ENCODE results near the gene TMEM51.

TMEM51 gene

DNA sequence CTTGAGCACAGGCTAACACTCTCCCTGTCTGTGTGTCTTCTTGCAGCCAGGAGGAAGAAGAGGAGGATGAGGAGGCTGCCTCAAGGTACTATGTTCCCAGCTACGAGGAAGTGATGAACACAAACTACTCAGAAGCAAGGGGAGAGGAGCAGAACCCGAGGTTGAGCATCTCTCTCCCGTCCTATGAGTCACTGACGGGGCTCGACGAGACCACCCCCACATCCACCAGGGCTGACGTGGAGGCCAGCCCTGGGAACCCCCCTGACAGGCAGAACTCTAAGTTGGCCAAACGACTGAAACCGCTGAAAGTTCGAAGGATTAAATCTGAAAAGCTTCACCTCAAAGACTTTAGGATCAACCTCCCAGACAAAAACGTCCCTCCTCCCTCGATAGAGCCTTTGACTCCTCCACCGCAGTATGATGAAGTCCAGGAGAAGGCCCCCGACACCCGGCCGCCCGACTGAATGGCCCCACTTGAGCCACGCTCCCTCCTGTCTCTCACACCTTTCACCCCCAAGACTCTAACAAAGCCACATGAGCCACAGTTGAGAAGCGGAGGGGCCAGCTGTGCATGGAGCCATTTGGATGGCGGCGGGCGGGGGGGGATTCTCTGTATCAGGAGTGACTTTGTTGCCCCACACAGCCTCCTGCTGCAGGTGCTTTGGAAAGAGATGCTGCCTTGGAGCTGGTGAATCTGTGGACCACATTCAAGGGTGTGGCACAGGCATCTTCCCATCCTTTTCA, 65.9 kb downstream of the TMEM51 start:
- Histone ChIP-seq H3K4me3 (ENCODE audit: insufficient read depth, low read length, poor library complexity, severe bottlenecking) (no peak overlapping the region), H3K4me2 (ENCODE audit: low read depth, low read length, poor library complexity, severe bottlenecking) (no peak overlapping the region), H3K9ac (ENCODE audit: low read length) (no peak overlapping the region), H3K9me3 (ENCODE audit: insufficient read depth, low read length) (no peaks in the 10 kb centered on the region), H3K79me2 (ENCODE audit: insufficient read depth, low read length) (no peaks in the 10 kb centered on the region), H4K20me1 (ENCODE audit: low read depth, low read length) (no peaks in the 10 kb centered on the region), H3K9me2 (replicated peaks; ENCODE audit: insufficient read depth, low read length) (no peaks in the 10 kb centered on the region), H3K36me3 (ENCODE audit: low read length) (no peaks in the 10 kb centered on the region), H3K27me3 (ENCODE audit: low read length) (no peaks in the 10 kb centered on the region), H3F3A (ENCODE audit: insufficient read depth) (no peaks in the 10 kb centered on the region), H2AFZ (ENCODE audit: low read depth, low read length, severe bottlenecking) (no peak overlapping the region), H3K27ac (ENCODE audit: low read depth, low read length) (no peak overlapping the region)
- no peak for TF ChIP-seq EZH2phosphoT487 (conservative IDR thresholded peaks at IDR 0.05; ENCODE audit: low read length)
- TF ChIP-seq, protein P1, sequence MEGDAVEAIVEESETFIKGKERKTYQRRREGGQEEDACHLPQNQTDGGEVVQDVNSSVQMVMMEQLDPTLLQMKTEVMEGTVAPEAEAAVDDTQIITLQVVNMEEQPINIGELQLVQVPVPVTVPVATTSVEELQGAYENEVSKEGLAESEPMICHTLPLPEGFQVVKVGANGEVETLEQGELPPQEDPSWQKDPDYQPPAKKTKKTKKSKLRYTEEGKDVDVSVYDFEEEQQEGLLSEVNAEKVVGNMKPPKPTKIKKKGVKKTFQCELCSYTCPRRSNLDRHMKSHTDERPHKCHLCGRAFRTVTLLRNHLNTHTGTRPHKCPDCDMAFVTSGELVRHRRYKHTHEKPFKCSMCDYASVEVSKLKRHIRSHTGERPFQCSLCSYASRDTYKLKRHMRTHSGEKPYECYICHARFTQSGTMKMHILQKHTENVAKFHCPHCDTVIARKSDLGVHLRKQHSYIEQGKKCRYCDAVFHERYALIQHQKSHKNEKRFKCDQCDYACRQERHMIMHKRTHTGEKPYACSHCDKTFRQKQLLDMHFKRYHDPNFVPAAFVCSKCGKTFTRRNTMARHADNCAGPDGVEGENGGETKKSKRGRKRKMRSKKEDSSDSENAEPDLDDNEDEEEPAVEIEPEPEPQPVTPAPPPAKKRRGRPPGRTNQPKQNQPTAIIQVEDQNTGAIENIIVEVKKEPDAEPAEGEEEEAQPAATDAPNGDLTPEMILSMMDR (IDR thresholded peaks at IDR 0.05; ENCODE audit: insufficient read depth, low read length, poor library complexity, severe bottlenecking): no peak

DNA sequence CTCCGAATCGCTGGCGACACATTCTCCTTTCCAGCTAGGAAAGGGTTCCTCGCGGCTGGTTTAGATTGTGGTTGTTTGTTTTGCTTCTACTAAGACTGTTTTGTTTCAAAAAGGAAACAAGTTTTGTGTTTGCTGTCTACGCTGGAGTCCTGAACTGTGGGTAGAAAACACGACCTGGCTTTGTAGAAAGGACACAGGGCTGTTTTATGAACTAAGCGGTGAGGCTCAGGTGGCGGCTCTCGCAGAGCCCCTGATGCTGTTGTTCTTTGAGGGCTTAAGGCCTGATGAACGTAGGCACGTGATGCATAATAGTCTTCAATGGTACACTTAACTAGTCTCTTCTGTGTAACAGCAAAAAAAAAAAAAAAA, 66.5 kb downstream of the TMEM51 start:
- Histone ChIP-seq H3K79me2 (ENCODE audit: insufficient read depth, low read length) (no peaks in the 10 kb centered on the region), H3K9me3 (ENCODE audit: insufficient read depth, low read length) (no peaks in the 10 kb centered on the region), H3K4me2 (ENCODE audit: low read depth, low read length, poor library complexity, severe bottlenecking) (no peak overlapping the region), H3K4me3 (ENCODE audit: insufficient read depth, low read length, poor library complexity, severe bottlenecking) (no peak overlapping the region), H2AFZ (ENCODE audit: low read depth, low read length, severe bottlenecking) (no peak overlapping the region), H3K9ac (ENCODE audit: low read length) (no peak overlapping the region), H3K27ac (ENCODE audit: low read depth, low read length) (no peak overlapping the region), H3F3A (ENCODE audit: insufficient read depth) (no peaks in the 10 kb centered on the region), H3K9me2 (replicated peaks; ENCODE audit: insufficient read depth, low read length) (no peaks in the 10 kb centered on the region), H4K20me1 (ENCODE audit: low read depth, low read length) (no peaks in the 10 kb centered on the region), H3K36me3 (ENCODE audit: low read length) (no peaks in the 10 kb centered on the region), H3K27me3 (ENCODE audit: low read length) (no peaks in the 10 kb centered on the region)
- TF ChIP-seq EZH2phosphoT487 (conservative IDR thresholded peaks at IDR 0.05; ENCODE audit: low read length): no peak

DNA sequence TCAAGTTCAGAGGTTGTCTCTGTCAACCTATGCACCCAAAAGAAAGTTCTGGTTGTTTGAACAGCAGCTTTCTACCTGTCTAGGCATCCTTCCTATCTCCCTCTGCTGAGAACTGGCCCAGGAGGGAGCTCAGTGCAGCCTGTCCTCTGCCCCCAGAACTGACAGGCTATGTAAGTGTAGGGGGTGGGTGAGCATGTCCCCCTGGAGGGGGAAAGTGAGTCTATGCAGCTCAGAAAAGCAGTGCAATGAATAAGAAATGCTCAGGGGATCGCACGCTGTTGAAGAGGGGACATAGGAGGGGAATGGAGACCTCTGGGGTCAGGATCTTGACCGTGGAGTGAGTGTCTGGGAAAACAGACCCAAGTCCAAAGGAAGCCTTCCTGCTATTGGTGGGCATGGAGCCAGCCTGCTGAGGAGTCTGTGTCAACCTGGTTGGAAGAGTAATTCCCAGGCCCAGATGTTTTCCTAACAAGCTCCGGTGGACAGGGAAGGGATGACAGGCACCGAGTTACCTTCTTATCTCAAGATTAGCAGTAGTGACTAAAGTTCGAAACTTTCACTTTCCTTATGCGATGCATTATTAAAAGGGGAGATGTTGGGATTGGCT, 67.4 kb downstream of the TMEM51 start:
- Histone ChIP-seq H3F3A (ENCODE audit: insufficient read depth) (no peaks in the 10 kb centered on the region), H3K9me3 (ENCODE audit: insufficient read depth, low read length) (no peaks in the 10 kb centered on the region), H3K36me3 (ENCODE audit: low read length) (no peaks in the 10 kb centered on the region), H3K27me3 (ENCODE audit: low read length) (no peaks in the 10 kb centered on the region), H2AFZ (ENCODE audit: low read depth, low read length, severe bottlenecking) (no peak overlapping the region), H3K9me2 (replicated peaks; ENCODE audit: insufficient read depth, low read length) (no peaks in the 10 kb centered on the region), H3K79me2 (ENCODE audit: insufficient read depth, low read length) (no peaks in the 10 kb centered on the region), H3K27ac (ENCODE audit: low read depth, low read length) (no peak overlapping the region), H3K4me2 (ENCODE audit: low read depth, low read length, poor library complexity, severe bottlenecking) (no peak overlapping the region), H3K9ac (ENCODE audit: low read length) (no peak overlapping the region), H3K4me3 (ENCODE audit: insufficient read depth, low read length, poor library complexity, severe bottlenecking) (no peak overlapping the region), H4K20me1 (ENCODE audit: low read depth, low read length) (no peaks in the 10 kb centered on the region)
- no peak for TF ChIP-seq EZH2phosphoT487 (conservative IDR thresholded peaks at IDR 0.05; ENCODE audit: low read length)
- TF ChIP-seq, protein P1 (IDR thresholded peaks at IDR 0.05; ENCODE audit: insufficient read depth, low read length, poor library complexity, severe bottlenecking): no peak

DNA sequence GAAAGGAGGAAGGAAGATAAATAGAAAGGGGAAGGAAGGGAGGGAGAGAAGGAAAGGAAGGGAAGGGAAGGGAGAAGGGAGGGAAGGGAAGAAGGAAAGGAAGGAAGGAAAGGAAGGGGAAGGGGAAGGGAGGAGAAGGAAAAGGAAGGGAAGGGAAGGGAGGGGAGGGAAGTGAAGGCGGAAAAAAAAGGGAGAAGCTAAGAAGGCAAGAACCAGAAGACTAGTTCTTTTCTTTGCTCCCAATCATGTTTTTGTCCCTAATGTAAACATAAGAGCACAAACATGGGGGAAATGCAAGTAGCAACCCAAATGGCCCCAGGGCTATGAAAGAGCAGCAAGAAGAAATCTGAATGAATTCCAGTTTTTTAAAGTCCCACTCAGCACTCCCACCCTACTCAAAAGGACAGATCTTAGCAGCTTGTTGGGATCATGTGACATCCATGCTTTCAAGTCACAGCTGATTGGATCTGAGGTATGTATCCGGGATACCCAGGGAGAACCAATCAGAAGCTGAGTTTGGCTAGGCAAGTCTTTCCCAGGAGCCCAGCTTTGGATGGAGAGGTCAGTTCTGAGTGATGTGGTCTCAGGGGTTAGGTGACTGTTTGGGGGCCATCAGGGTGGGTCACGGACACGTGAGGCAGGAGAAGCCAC, 69.2 kb downstream of the TMEM51 start:
- Histone ChIP-seq H3K9ac (ENCODE audit: low read length) (no peak overlapping the region), H3K27me3 (ENCODE audit: low read length) (no peaks in the 10 kb centered on the region), H3K79me2 (ENCODE audit: insufficient read depth, low read length) (no peaks in the 10 kb centered on the region), H3K4me3 (ENCODE audit: insufficient read depth, low read length, poor library complexity, severe bottlenecking) (no peak overlapping the region), H3K36me3 (ENCODE audit: low read length) (no peaks in the 10 kb centered on the region), H3F3A (ENCODE audit: insufficient read depth) (no peaks in the 10 kb centered on the region), H2AFZ (ENCODE audit: low read depth, low read length, severe bottlenecking) (no peak overlapping the region), H3K9me2 (replicated peaks; ENCODE audit: insufficient read depth, low read length) (no peaks in the 10 kb centered on the region), H4K20me1 (ENCODE audit: low read depth, low read length) (no peaks in the 10 kb centered on the region), H3K27ac (ENCODE audit: low read depth, low read length) (no peak overlapping the region), H3K9me3 (ENCODE audit: insufficient read depth, low read length) (no peaks in the 10 kb centered on the region), H3K4me2 (ENCODE audit: low read depth, low read length, poor library complexity, severe bottlenecking) (no peak overlapping the region)
- no peak for TF ChIP-seq EZH2phosphoT487 (conservative IDR thresholded peaks at IDR 0.05; ENCODE audit: low read length)
